HL-60 (cell line): ENCODE results near the gene ARID5B.

ENCODE experiments used
- GABPA ChIP-seq: IDR thresholded peaks from 2 replicates; pipeline ENCODE4 v1.6.1; 2012; ENCODE audit warnings: low read depth
- TF ChIP-seq, protein P1 (sequence below): IDR thresholded peaks from one replicate; pipeline ENCODE4 v1.5.1; 2011; ENCODE audit warnings: low read length, control low read depth, inconsistent platforms; ENCODE audit not compliant: insufficient read depth

DNA sequence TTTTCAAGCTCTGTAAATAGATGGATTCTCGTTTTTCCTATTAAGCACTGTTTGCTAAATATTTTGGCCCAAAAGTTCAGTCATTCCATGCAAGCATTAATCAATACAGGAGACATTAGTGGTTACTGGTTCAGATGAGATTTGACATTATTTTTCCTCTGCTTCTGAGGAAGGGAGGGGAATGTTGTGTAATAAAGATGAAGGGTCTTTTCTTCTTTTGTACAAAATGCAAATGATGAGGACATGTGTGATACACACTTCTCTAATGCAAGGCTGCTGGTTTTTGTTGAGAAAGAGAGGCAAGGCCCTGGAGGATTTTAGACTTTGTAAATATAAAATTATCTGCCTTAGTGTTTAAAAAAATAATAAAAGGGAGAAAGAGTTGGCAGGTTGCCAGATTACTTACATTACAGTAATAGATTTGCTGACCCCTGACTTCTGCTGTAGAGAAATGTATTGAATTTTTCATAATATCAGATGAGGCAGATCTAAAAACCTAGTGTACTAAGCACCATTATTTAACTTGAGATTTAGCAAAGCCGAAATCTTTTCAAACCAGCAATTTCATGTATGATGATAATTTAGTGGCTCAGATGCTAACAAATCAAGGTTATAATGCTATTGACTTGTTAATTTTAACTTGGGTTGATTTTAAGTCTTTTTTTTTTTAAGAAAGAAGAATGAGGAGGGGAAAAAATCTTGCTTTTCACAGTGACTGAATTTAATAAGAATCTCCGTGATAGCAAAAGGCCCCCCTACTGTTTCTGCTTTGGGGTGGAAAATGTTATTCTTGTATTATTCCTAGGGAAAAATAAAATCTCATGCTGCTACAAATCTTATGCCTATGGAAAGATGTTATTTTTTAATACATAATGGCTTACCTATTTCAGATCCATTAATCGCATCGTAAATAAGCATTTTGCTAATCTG is 180.1 kb downstream of the ARID5B start:
- no peak for TF ChIP-seq GABPA
- TF ChIP-seq, protein P1, sequence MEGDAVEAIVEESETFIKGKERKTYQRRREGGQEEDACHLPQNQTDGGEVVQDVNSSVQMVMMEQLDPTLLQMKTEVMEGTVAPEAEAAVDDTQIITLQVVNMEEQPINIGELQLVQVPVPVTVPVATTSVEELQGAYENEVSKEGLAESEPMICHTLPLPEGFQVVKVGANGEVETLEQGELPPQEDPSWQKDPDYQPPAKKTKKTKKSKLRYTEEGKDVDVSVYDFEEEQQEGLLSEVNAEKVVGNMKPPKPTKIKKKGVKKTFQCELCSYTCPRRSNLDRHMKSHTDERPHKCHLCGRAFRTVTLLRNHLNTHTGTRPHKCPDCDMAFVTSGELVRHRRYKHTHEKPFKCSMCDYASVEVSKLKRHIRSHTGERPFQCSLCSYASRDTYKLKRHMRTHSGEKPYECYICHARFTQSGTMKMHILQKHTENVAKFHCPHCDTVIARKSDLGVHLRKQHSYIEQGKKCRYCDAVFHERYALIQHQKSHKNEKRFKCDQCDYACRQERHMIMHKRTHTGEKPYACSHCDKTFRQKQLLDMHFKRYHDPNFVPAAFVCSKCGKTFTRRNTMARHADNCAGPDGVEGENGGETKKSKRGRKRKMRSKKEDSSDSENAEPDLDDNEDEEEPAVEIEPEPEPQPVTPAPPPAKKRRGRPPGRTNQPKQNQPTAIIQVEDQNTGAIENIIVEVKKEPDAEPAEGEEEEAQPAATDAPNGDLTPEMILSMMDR, result no peak
